OCI-LY7 (cell line): ENCODE measurements around the gene NOL12.
"Not testable (repeated sequence)": the region's sequence is repeated elsewhere in the genome, so short reads cannot be mapped to it uniquely, and the experiment has no call there.

Source experiments
- EZH2phosphoT487 ChIP-seq: fragments of 200-600 bp; sonication (generic); IDR thresholded peaks from 2 replicates; pipeline ENCODE4 v1.6.1; 2018; ENCODE audit warnings: low read depth, borderline replicate concordance, mild to moderate bottlenecking, mixed run types, antibody characterized with exemption, low read length, moderate library complexity, mixed read lengths
- TF ChIP-seq, protein P1 (sequence below): fragments of 200-600 bp; sonication (generic); conservative IDR thresholded peaks from 2 replicates; pipeline ENCODE4 v1.5.1; 2014; ENCODE audit warnings: mild to moderate bottlenecking, antibody characterized with exemption, low read length, moderate library complexity, mixed read lengths

- TF ChIP-seq, protein P1, sequence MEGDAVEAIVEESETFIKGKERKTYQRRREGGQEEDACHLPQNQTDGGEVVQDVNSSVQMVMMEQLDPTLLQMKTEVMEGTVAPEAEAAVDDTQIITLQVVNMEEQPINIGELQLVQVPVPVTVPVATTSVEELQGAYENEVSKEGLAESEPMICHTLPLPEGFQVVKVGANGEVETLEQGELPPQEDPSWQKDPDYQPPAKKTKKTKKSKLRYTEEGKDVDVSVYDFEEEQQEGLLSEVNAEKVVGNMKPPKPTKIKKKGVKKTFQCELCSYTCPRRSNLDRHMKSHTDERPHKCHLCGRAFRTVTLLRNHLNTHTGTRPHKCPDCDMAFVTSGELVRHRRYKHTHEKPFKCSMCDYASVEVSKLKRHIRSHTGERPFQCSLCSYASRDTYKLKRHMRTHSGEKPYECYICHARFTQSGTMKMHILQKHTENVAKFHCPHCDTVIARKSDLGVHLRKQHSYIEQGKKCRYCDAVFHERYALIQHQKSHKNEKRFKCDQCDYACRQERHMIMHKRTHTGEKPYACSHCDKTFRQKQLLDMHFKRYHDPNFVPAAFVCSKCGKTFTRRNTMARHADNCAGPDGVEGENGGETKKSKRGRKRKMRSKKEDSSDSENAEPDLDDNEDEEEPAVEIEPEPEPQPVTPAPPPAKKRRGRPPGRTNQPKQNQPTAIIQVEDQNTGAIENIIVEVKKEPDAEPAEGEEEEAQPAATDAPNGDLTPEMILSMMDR: not testable (repeated sequence)
- TF ChIP-seq EZH2phosphoT487: not testable (repeated sequence)
Measured at GRCh38 chr22:37717235-37717634, 31.1 kb downstream of the NOL12 start.
